HL-60 (cell line): ENCODE results near the gene VN1R5.

ENCODE experiments used
- GABPA ChIP-seq: IDR thresholded peaks from 2 replicates; pipeline ENCODE4 v1.6.1; 2012; ENCODE audit warnings: low read depth
- POLR2AphosphoS5 ChIP-seq: IDR thresholded peaks from 2 replicates; pipeline ENCODE4 v1.6.1; 2012; ENCODE audit warnings: low read depth
- TF ChIP-seq, protein P1 (sequence below): IDR thresholded peaks from one replicate; pipeline ENCODE4 v1.5.1; 2011; ENCODE audit warnings: low read length, control low read depth, inconsistent platforms; ENCODE audit not compliant: insufficient read depth

DNA sequence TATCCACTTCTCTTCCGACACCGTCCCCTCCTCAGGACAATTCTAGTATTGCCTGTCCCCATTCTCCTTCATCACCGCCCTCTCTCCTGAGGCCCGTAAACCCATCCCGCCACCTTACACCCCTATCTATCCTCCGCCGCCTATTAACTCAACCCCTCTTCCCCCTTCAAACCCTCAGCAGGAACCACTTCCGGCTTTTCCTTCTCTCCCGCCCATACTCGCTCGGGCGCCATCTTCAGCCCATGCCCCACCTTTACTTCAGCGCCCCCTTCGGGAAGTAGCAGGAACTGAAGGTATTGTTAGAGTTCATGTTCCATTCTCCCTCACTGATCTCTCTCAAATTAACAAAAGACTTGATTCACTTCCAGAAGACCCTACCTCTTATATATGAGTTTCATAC is 31.6 kb downstream of the VN1R5 start:
- TF ChIP-seq, protein P1, sequence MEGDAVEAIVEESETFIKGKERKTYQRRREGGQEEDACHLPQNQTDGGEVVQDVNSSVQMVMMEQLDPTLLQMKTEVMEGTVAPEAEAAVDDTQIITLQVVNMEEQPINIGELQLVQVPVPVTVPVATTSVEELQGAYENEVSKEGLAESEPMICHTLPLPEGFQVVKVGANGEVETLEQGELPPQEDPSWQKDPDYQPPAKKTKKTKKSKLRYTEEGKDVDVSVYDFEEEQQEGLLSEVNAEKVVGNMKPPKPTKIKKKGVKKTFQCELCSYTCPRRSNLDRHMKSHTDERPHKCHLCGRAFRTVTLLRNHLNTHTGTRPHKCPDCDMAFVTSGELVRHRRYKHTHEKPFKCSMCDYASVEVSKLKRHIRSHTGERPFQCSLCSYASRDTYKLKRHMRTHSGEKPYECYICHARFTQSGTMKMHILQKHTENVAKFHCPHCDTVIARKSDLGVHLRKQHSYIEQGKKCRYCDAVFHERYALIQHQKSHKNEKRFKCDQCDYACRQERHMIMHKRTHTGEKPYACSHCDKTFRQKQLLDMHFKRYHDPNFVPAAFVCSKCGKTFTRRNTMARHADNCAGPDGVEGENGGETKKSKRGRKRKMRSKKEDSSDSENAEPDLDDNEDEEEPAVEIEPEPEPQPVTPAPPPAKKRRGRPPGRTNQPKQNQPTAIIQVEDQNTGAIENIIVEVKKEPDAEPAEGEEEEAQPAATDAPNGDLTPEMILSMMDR: no peak
- TF ChIP-seq POLR2AphosphoS5 (no peak), GABPA (no peak)
